ENCODE measurements around the gene SCYL2.
"Not testable (repeated sequence)": the region's sequence is repeated elsewhere in the genome, so short reads cannot be mapped to it uniquely, and the experiment has no call there.

The SCYL2 gene

GRCh38 chr12:100289038-100289437, 22.1 kb downstream of the SCYL2 start:
- DNase-seq, result no peak
- ChIA-PET POLR2A (no interaction called here), CTCF (interaction anchor here (0.7 kb wide), 1 partner anchor 548 kb away, joined by 3 read pairs; no protein-coding TSS in a partner anchor)
- WGBS (ENCODE audit: insufficient coverage), result 100% methylated on average over 2 of the region's 5 CpGs
- no peaks in the 10 kb centered on the region for H3K9me3 ChIP-seq (ENCODE audit: control extremely low read depth in 1 of 5, control insufficient read depth in 4 of 5, insufficient read depth in 2 of 5, low read depth in 1 of 5, low read length in 4 of 5)
- H3K4me3 ChIP-seq (ENCODE audit: control insufficient read depth in 1 of 7, extremely low read depth in 1 of 7, insufficient read depth in 4 of 7, low read depth in 2 of 7, low read length in 6 of 7), result no peak overlapping the region
- no peaks in the 10 kb centered on the region for H3K4me1 ChIP-seq (ENCODE audit: control extremely low read depth in 1 of 4, control insufficient read depth in 4 of 4, insufficient read depth in 4 of 4, low read length in 3 of 4)
- H3K27ac ChIP-seq (ENCODE audit: insufficient read depth in 1 of 2, low read depth in 1 of 2, low read length in 2 of 2, poor library complexity in 1 of 2, severe bottlenecking in 2 of 2), result no peak overlapping the region
- H3K27me3 ChIP-seq (replicated peaks in 2 of 5; ENCODE audit: control insufficient read depth in 4 of 5, insufficient read depth in 5 of 5, low read length in 4 of 5), result no peaks in the 10 kb centered on the region
- peaks cover 10 to 24% (median 15%) of the 10 kb centered on the region in 4 experiments for H3K36me3 ChIP-seq (ENCODE audit: control insufficient read depth in 4 of 4, insufficient read depth in 4 of 4, low read length in 3 of 4)

GRCh38 chr12:100290016-100290415, 23.0 kb downstream of the SCYL2 start:
- H3K27ac ChIP-seq (ENCODE audit: insufficient read depth in 1 of 2, low read depth in 1 of 2, low read length in 2 of 2, poor library complexity in 1 of 2, severe bottlenecking in 2 of 2), result no peak overlapping the region
- no peak overlapping the region for H3K4me3 ChIP-seq (ENCODE audit: control insufficient read depth in 1 of 7, extremely low read depth in 1 of 7, insufficient read depth in 4 of 7, low read depth in 2 of 7, low read length in 6 of 7)
- no peaks in the 10 kb centered on the region for H3K27me3 ChIP-seq (replicated peaks in 2 of 5; ENCODE audit: control insufficient read depth in 4 of 5, insufficient read depth in 5 of 5, low read length in 4 of 5)
- POLR2A ChIA-PET, result interaction anchor here (0.5 kb wide), 1 partner anchor 22 kb away, joined by 4 read pairs; no protein-coding TSS in a partner anchor
- H3K4me1 ChIP-seq (ENCODE audit: control extremely low read depth in 1 of 4, control insufficient read depth in 4 of 4, insufficient read depth in 4 of 4, low read length in 3 of 4), result no peaks in the 10 kb centered on the region
- CTCF ChIA-PET, result no interaction called here
- WGBS (ENCODE audit: insufficient coverage), result no CpG with 5 or more reads among the region's 3 CpGs
- H3K36me3 ChIP-seq (ENCODE audit: control insufficient read depth in 4 of 4, insufficient read depth in 4 of 4, low read length in 3 of 4), result peaks cover 10 to 21% (median 15%) of the 10 kb centered on the region in 4 experiments
- H3K9me3 ChIP-seq (ENCODE audit: control extremely low read depth in 1 of 5, control insufficient read depth in 4 of 5, insufficient read depth in 2 of 5, low read depth in 1 of 5, low read length in 4 of 5), result no peaks in the 10 kb centered on the region
- no peak for DNase-seq

- H3K27ac ChIP-seq (ENCODE audit: insufficient read depth in 1 of 2, low read depth in 1 of 2, low read length in 2 of 2, poor library complexity in 1 of 2, severe bottlenecking in 2 of 2), result no peak overlapping the region
- H3K27me3 ChIP-seq (replicated peaks in 2 of 5; ENCODE audit: control insufficient read depth in 4 of 5, insufficient read depth in 5 of 5, low read length in 4 of 5), result no peaks in the 10 kb centered on the region
- 80% methylated on average over 1 of the region's 1 CpG for WGBS (ENCODE audit: insufficient coverage)
- ChIA-PET CTCF (interaction anchor here (1.2 kb wide), 1 partner anchor 9 kb away, joined by 3 read pairs; no protein-coding TSS in a partner anchor), POLR2A (no interaction called here)
- no peaks in the 10 kb centered on the region for H3K9me3 ChIP-seq (ENCODE audit: control extremely low read depth in 1 of 5, control insufficient read depth in 4 of 5, insufficient read depth in 2 of 5, low read depth in 1 of 5, low read length in 4 of 5)
- no peaks in the 10 kb centered on the region for H3K4me1 ChIP-seq (ENCODE audit: control extremely low read depth in 1 of 4, control insufficient read depth in 4 of 4, insufficient read depth in 4 of 4, low read length in 3 of 4)
- DNase-seq, result no peak
- peaks cover 9 to 18% (median 16%) of the 10 kb centered on the region in 4 experiments for H3K36me3 ChIP-seq (ENCODE audit: control insufficient read depth in 4 of 4, insufficient read depth in 4 of 4, low read length in 3 of 4)
- H3K4me3 ChIP-seq (ENCODE audit: control insufficient read depth in 1 of 7, extremely low read depth in 1 of 7, insufficient read depth in 4 of 7, low read depth in 2 of 7, low read length in 6 of 7), result no peak overlapping the region
Measured at GRCh38 chr12:100293017-100293416, 26.0 kb downstream of the SCYL2 start.

GRCh38 chr12:100294366-100294765, 27.4 kb downstream of the SCYL2 start:
- CTCF ChIA-PET; H3K27ac ChIP-seq (ENCODE audit: insufficient read depth in 1 of 2, low read depth in 1 of 2, low read length in 2 of 2, poor library complexity in 1 of 2, severe bottlenecking in 2 of 2); H3K9me3 ChIP-seq (ENCODE audit: control extremely low read depth in 1 of 5, control insufficient read depth in 4 of 5, insufficient read depth in 2 of 5, low read depth in 1 of 5, low read length in 4 of 5); H3K4me3 ChIP-seq (ENCODE audit: control insufficient read depth in 1 of 7, extremely low read depth in 1 of 7, insufficient read depth in 4 of 7, low read depth in 2 of 7, low read length in 6 of 7); DNase-seq; POLR2A ChIA-PET; H3K27me3 ChIP-seq (replicated peaks in 2 of 5; ENCODE audit: control insufficient read depth in 4 of 5, insufficient read depth in 5 of 5, low read length in 4 of 5); H3K4me1 ChIP-seq (ENCODE audit: control extremely low read depth in 1 of 4, control insufficient read depth in 4 of 4, insufficient read depth in 4 of 4, low read length in 3 of 4): not testable (repeated sequence)
- peaks cover 13 to 28% (median 22%) of the 10 kb centered on the region in 4 experiments for H3K36me3 ChIP-seq (ENCODE audit: control insufficient read depth in 4 of 4, insufficient read depth in 4 of 4, low read length in 3 of 4)
- WGBS (ENCODE audit: insufficient coverage), result no CpG with 5 or more reads among the region's 24 CpGs

GRCh38 chr12:100295764-100296555, 29.0 kb downstream of the SCYL2 start:
- ChIA-PET CTCF (interaction anchor here (1.3 kb wide), 1 partner anchor 20 kb away, joined by 3 read pairs; no protein-coding TSS in a partner anchor), POLR2A (no interaction called here)
- 100% methylated on average over 1 of the region's 4 CpGs for WGBS (ENCODE audit: insufficient coverage)
- no peak for DNase-seq
- Histone ChIP-seq H3K27ac (ENCODE audit: insufficient read depth in 1 of 2, low read depth in 1 of 2, low read length in 2 of 2, poor library complexity in 1 of 2, severe bottlenecking in 2 of 2) (no peak overlapping the region), H3K9me3 (ENCODE audit: control extremely low read depth in 1 of 5, control insufficient read depth in 4 of 5, insufficient read depth in 2 of 5, low read depth in 1 of 5, low read length in 4 of 5) (peaks cover 0 to 10% (median 0%) of the 10 kb centered on the region in 5 experiments), H3K27me3 (replicated peaks in 2 of 5; ENCODE audit: control insufficient read depth in 4 of 5, insufficient read depth in 5 of 5, low read length in 4 of 5) (no peaks in the 10 kb centered on the region), H3K4me3 (ENCODE audit: control insufficient read depth in 1 of 7, extremely low read depth in 1 of 7, insufficient read depth in 4 of 7, low read depth in 2 of 7, low read length in 6 of 7) (no peak overlapping the region), H3K4me1 (ENCODE audit: control extremely low read depth in 1 of 4, control insufficient read depth in 4 of 4, insufficient read depth in 4 of 4, low read length in 3 of 4) (no peaks in the 10 kb centered on the region), H3K36me3 (ENCODE audit: control insufficient read depth in 4 of 4, insufficient read depth in 4 of 4, low read length in 3 of 4) (peaks cover 17 to 43% (median 25%) of the 10 kb centered on the region in 4 experiments)

- no peak overlapping the region for H3K27ac ChIP-seq (ENCODE audit: insufficient read depth in 1 of 2, low read depth in 1 of 2, low read length in 2 of 2, poor library complexity in 1 of 2, severe bottlenecking in 2 of 2)
- H3K4me1 ChIP-seq (ENCODE audit: control extremely low read depth in 1 of 4, control insufficient read depth in 4 of 4, insufficient read depth in 4 of 4, low read length in 3 of 4), result no peaks in the 10 kb centered on the region
- peaks cover 1 to 33% (median 15%) of the 10 kb centered on the region in 5 experiments for H3K9me3 ChIP-seq (ENCODE audit: control extremely low read depth in 1 of 5, control insufficient read depth in 4 of 5, insufficient read depth in 2 of 5, low read depth in 1 of 5, low read length in 4 of 5)
- POLR2A ChIA-PET, result no interaction called here
- WGBS (ENCODE audit: insufficient coverage), result no CpG with 5 or more reads among the region's 1 CpG
- no peak overlapping the region for H3K4me3 ChIP-seq (ENCODE audit: control insufficient read depth in 1 of 7, extremely low read depth in 1 of 7, insufficient read depth in 4 of 7, low read depth in 2 of 7, low read length in 6 of 7)
- DNase-seq, result no peak
- H3K27me3 ChIP-seq (replicated peaks in 2 of 5; ENCODE audit: control insufficient read depth in 4 of 5, insufficient read depth in 5 of 5, low read length in 4 of 5), result no peaks in the 10 kb centered on the region
- CTCF ChIA-PET, result no interaction called here
- peaks cover 15 to 62% (median 25%) of the 10 kb centered on the region in 4 experiments for H3K36me3 ChIP-seq (ENCODE audit: control insufficient read depth in 4 of 4, insufficient read depth in 4 of 4, low read length in 3 of 4)
Measured at GRCh38 chr12:100302081-100302480, 35.1 kb downstream of the SCYL2 start.

- H3K36me3 ChIP-seq (ENCODE audit: control insufficient read depth in 4 of 4, insufficient read depth in 4 of 4, low read length in 3 of 4), result peaks cover 15 to 54% (median 23%) of the 10 kb centered on the region in 4 experiments
- POLR2A ChIA-PET, result no interaction called here
- H3K27ac ChIP-seq (ENCODE audit: insufficient read depth in 1 of 2, low read depth in 1 of 2, low read length in 2 of 2, poor library complexity in 1 of 2, severe bottlenecking in 2 of 2), result no peak overlapping the region
- H3K27me3 ChIP-seq (replicated peaks in 2 of 5; ENCODE audit: control insufficient read depth in 4 of 5, insufficient read depth in 5 of 5, low read length in 4 of 5), result no peaks in the 10 kb centered on the region
- H3K9me3 ChIP-seq (ENCODE audit: control extremely low read depth in 1 of 5, control insufficient read depth in 4 of 5, insufficient read depth in 2 of 5, low read depth in 1 of 5, low read length in 4 of 5), result peaks cover 1 to 33% (median 15%) of the 10 kb centered on the region in 5 experiments
- no peaks in the 10 kb centered on the region for H3K4me1 ChIP-seq (ENCODE audit: control extremely low read depth in 1 of 4, control insufficient read depth in 4 of 4, insufficient read depth in 4 of 4, low read length in 3 of 4)
- DNase-seq, result no peak
- CTCF ChIA-PET, result no interaction called here
- 97% methylated on average over 4 of the region's 4 CpGs for WGBS (ENCODE audit: insufficient coverage)
- H3K4me3 ChIP-seq (ENCODE audit: control insufficient read depth in 1 of 7, extremely low read depth in 1 of 7, insufficient read depth in 4 of 7, low read depth in 2 of 7, low read length in 6 of 7), result no peak overlapping the region
Measured at GRCh38 chr12:100303831-100304230, 36.9 kb downstream of the SCYL2 start.

Measured in common myeloid progenitor, CD34-positive (primary cell).